Astrocyte (in vitro differentiated cells and primary cell): ENCODE measurements around the gene PLXNC1. TPM values are rescaled to one million over a fixed set of nuclear protein-coding genes. Genes with fewer than 3 reads are reported as not detected.

Source experiments
- DNase-seq: peaks from one replicate; pipeline ENCODE4 v3.0.0-alpha.2; 2010; ENCODE audit warnings: low read depth
- FAIRE-seq: peaks from 2 replicates; lab custom pipeline; 2011; peaks lifted over from hg19 to GRCh38; lab: Jason Lieb, UNC
- H2AFZ ChIP-seq: 2 replicates; pipeline ENCODE4 v1.6.0; 2012; ENCODE audit warnings: low read depth, low read length, inconsistent platforms
- H3K27ac ChIP-seq: 2 replicates; pipeline ENCODE4 v1.5.1; 2011; ENCODE audit warnings: low read depth, low read length, inconsistent platforms
- H3K27me3 ChIP-seq: 2 replicates; pipeline ENCODE4 v1.6.0; 2011; ENCODE audit warnings: low read length, inconsistent platforms; ENCODE audit not compliant: insufficient read depth
- H3K36me3 ChIP-seq: 2 replicates; pipeline ENCODE4 v1.5.1; 2011; ENCODE audit warnings: low read length, inconsistent platforms; ENCODE audit not compliant: insufficient read depth
- H3K4me1 ChIP-seq: 2 replicates; pipeline ENCODE4 v1.5.1; 2011; ENCODE audit warnings: low read length, inconsistent platforms; ENCODE audit not compliant: insufficient read depth
- H3K4me2 ChIP-seq: 2 replicates; pipeline ENCODE4 v1.6.0; 2012; ENCODE audit warnings: low read length, inconsistent platforms
- H3K4me3 ChIP-seq: 2 replicates; pipeline ENCODE4 v1.5.1; 2011; ENCODE audit warnings: low read depth, mild to moderate bottlenecking, low read length, inconsistent platforms; ENCODE audit not compliant: insufficient read depth
- H3K79me2 ChIP-seq: 2 replicates; pipeline ENCODE4 v1.6.0; 2012; ENCODE audit warnings: mild to moderate bottlenecking, low read length, inconsistent platforms; ENCODE audit not compliant: insufficient read depth
- H3K9ac ChIP-seq: 2 replicates; pipeline ENCODE4 v1.6.0; 2012; ENCODE audit warnings: mild to moderate bottlenecking, low read length, inconsistent platforms
- H3K9me3 ChIP-seq: 2 replicates; pipeline ENCODE4 v1.5.1; 2012; ENCODE audit warnings: low read depth, mild to moderate bottlenecking, low read length, inconsistent platforms; ENCODE audit not compliant: insufficient read depth
- H4K20me1 ChIP-seq: 2 replicates; pipeline ENCODE4 v1.6.0; 2012; ENCODE audit warnings: low read length, inconsistent platforms; ENCODE audit not compliant: insufficient read depth
- H3K27ac Mint-ChIP-seq: one replicate; pipeline ENCODE4 v1.8.0; 2021; ENCODE audit warnings: mild to moderate bottlenecking, mixed read lengths; ENCODE audit not compliant: unreplicated experiment
- H3K27me3 Mint-ChIP-seq: one replicate; pipeline ENCODE4 v1.8.0; 2021; ENCODE audit warnings: low read depth, mixed read lengths; ENCODE audit not compliant: unreplicated experiment
- H3K36me3 Mint-ChIP-seq: one replicate; pipeline ENCODE4 v1.8.0; 2021; ENCODE audit warnings: low read depth, mixed read lengths; ENCODE audit not compliant: unreplicated experiment
- H3K4me1 Mint-ChIP-seq: one replicate; pipeline ENCODE4 v1.8.0; 2021; ENCODE audit warnings: low read depth, mixed read lengths; ENCODE audit not compliant: unreplicated experiment
- H3K4me3 Mint-ChIP-seq: one replicate; pipeline ENCODE4 v1.8.0; 2021; ENCODE audit warnings: mild to moderate bottlenecking, moderate library complexity, mixed read lengths; ENCODE audit not compliant: unreplicated experiment
- H3K9me3 Mint-ChIP-seq: one replicate; pipeline ENCODE4 v1.8.0; 2021; ENCODE audit warnings: mild to moderate bottlenecking, mixed read lengths; ENCODE audit not compliant: unreplicated experiment
- EZH2 ChIP-seq: IDR thresholded peaks from 2 replicates; pipeline ENCODE4 v1.6.1; 2012; ENCODE audit warnings: mild to moderate bottlenecking, low read length, inconsistent platforms; ENCODE audit not compliant: insufficient read depth
- total RNA-seq: library from RNA; stranded (reverse); gene quantifications from 2 replicates; pipeline ENCODE4 v1.2.1, GENCODE V29; 2021
- TF ChIP-seq, protein P1 (sequence below): IDR thresholded peaks from 2 replicates; pipeline ENCODE4 v1.5.1; 2011; ENCODE audit warnings: low read depth, mild to moderate bottlenecking, inconsistent platforms, low read length, moderate library complexity; ENCODE audit not compliant: insufficient read depth

The PLXNC1 gene
- total RNA-seq, 1 donor from 2014 or later = 6.9 TPM

DNA sequence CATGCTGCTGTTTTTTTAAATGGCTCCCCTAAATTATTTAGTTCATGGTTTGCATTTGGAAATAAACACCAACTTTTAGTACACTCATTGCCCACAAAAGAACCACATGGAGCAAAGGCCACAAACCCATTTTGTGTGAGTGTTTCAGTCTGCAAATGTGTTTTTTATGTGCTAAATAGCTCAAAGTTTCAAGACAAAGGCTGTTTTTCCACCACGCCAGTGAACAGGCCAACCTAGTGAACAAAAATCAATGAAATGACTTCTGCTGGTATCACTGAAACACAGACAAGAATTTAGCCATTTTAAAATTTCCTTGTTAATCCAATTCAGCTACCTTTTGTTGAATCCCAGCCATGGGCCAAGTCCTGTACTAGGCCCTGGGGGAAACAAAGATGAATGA is 52.3 kb downstream of the PLXNC1 start:
- DNase-seq (no peak), FAIRE-seq (no peak)
- Histone ChIP-seq H3K27me3 (peaks cover 5% of the 10 kb centered on the region), H3K79me2 (no peaks in the 10 kb centered on the region), H3K4me3 (no peak overlapping the region), H3K9ac (no peak overlapping the region), H3K4me1 (no peaks in the 10 kb centered on the region), H2AFZ (no peak overlapping the region), H3K27ac (no peak overlapping the region), H3K9me3 (no peaks in the 10 kb centered on the region), H3K4me2 (no peak overlapping the region), H3K36me3 (no peaks in the 10 kb centered on the region), H4K20me1 (no peaks in the 10 kb centered on the region)
- Mint-ChIP-seq H3K27ac (no peak overlapping the region), H3K27me3 (no peaks in the 10 kb centered on the region), H3K36me3 (peaks cover 6% of the 10 kb centered on the region), H3K4me1 (peaks cover 7% of the 10 kb centered on the region), H3K4me3 (no peak overlapping the region), H3K9me3 (peaks cover 5% of the 10 kb centered on the region)
- TF ChIP-seq, protein P1, sequence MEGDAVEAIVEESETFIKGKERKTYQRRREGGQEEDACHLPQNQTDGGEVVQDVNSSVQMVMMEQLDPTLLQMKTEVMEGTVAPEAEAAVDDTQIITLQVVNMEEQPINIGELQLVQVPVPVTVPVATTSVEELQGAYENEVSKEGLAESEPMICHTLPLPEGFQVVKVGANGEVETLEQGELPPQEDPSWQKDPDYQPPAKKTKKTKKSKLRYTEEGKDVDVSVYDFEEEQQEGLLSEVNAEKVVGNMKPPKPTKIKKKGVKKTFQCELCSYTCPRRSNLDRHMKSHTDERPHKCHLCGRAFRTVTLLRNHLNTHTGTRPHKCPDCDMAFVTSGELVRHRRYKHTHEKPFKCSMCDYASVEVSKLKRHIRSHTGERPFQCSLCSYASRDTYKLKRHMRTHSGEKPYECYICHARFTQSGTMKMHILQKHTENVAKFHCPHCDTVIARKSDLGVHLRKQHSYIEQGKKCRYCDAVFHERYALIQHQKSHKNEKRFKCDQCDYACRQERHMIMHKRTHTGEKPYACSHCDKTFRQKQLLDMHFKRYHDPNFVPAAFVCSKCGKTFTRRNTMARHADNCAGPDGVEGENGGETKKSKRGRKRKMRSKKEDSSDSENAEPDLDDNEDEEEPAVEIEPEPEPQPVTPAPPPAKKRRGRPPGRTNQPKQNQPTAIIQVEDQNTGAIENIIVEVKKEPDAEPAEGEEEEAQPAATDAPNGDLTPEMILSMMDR = no peak
- TF ChIP-seq EZH2 = no peak

DNA sequence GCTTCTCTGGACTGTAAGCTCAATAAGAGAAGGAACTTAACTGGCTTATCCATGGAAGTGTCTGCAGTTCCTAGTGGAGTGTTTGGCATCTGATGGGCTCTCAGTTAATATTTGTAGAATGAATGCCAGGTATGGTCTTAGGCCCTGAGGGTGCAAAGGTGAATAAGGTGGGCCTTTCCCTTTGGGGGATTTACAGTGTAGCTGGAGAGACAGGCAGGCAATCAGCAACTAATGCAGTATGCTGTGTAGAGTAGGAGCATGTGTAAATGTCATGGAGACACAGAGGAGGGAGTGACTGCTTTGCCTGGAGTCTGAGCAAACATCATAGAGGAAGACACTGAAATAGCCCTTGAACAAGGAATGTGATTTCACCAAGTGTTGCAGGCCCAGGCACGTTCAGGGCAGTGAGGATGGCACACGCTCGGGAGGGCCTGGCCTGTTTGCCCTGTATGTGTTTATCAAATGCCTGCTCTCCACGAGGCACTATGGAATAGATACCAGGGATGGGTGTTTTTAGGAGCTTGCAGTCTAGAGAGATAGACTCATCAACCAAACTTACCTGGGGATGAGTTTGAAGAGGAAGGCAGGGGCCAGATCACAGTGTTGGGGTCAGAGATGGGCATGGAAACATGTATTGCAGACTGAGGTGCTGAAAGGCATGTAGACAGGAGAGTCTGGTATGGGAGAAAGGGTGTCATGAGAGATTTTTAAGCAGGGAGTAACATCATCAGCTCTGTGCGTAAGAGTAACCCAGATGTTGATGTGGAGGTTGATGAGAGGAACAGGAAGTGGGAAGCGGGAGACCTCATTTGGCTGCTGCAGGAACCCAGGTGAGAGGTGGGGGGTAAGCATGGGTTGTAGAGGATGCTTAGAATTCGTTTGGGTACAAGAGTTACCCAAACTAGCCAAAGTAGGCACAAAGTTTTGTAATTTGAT is 54.1 kb downstream of the PLXNC1 start:
- peaks cover 2% of the 10 kb centered on the region for H3K36me3 Mint-ChIP-seq
- H3K27ac Mint-ChIP-seq = no peak overlapping the region
- H3K27me3 Mint-ChIP-seq = no peaks in the 10 kb centered on the region
- H3K9me3 Mint-ChIP-seq = peaks cover 1% of the 10 kb centered on the region
- no peaks in the 10 kb centered on the region for H4K20me1 ChIP-seq
- DNase-seq = no peak
- H3K4me3 ChIP-seq = no peak overlapping the region
- H3K4me2 ChIP-seq = no peak overlapping the region
- peaks cover 4% of the 10 kb centered on the region for H3K27me3 ChIP-seq
- H3K4me1 ChIP-seq = no peaks in the 10 kb centered on the region
- H3K9me3 ChIP-seq = no peaks in the 10 kb centered on the region
- FAIRE-seq = no peak
- H3K9ac ChIP-seq = no peak overlapping the region
- no peak for TF ChIP-seq EZH2
- TF ChIP-seq, protein P1 = no peak
- no peaks in the 10 kb centered on the region for H3K79me2 ChIP-seq
- H2AFZ ChIP-seq = no peak overlapping the region
- H3K27ac ChIP-seq = no peak overlapping the region
- H3K4me3 Mint-ChIP-seq = no peak overlapping the region
- H3K4me1 Mint-ChIP-seq = peaks cover 7% of the 10 kb centered on the region
- H3K36me3 ChIP-seq = no peaks in the 10 kb centered on the region

DNA sequence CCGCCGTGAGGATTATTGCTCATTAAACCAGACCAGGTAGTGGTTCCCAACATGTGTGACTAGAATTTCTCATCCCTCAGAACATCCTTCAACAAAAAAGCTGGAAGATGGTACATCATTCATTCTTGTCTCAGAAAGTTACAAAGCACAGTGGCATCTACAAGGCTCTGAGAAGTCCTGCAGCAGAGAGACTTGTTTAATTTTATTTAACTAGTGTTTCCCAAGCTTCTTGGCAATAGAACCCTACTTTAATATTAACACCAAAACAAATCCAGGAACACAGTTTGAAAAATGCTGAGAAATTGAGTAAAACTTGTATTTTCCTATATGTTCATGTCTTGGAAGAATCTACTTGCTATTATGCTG is 54.8 kb downstream of the PLXNC1 start:
- no peak overlapping the region for H2AFZ ChIP-seq
- no peak overlapping the region for H3K9ac ChIP-seq
- H3K27me3 Mint-ChIP-seq = no peaks in the 10 kb centered on the region
- H3K27ac Mint-ChIP-seq = no peak overlapping the region
- TF ChIP-seq, protein P1 = no peak
- TF ChIP-seq EZH2 = no peak
- peaks cover 1% of the 10 kb centered on the region for H3K9me3 Mint-ChIP-seq
- no peaks in the 10 kb centered on the region for H3K36me3 ChIP-seq
- H3K4me1 Mint-ChIP-seq = peaks cover 7% of the 10 kb centered on the region
- H3K27me3 ChIP-seq = peaks cover 4% of the 10 kb centered on the region
- no peaks in the 10 kb centered on the region for H4K20me1 ChIP-seq
- H3K4me2 ChIP-seq = no peak overlapping the region
- H3K79me2 ChIP-seq = no peaks in the 10 kb centered on the region
- H3K4me3 ChIP-seq = no peak overlapping the region
- peaks cover 2% of the 10 kb centered on the region for H3K36me3 Mint-ChIP-seq
- no peak for FAIRE-seq
- DNase-seq = no peak
- H3K4me3 Mint-ChIP-seq = no peak overlapping the region
- no peak overlapping the region for H3K27ac ChIP-seq
- no peaks in the 10 kb centered on the region for H3K4me1 ChIP-seq
- no peaks in the 10 kb centered on the region for H3K9me3 ChIP-seq
